Measurements from ENCODE around the gene SLC25A48. TPM values are rescaled to one million over a fixed set of nuclear protein-coding genes. Genes with fewer than 3 reads are reported as not detected.

The SLC25A48 gene
- total and polyA plus RNA-seq, 2 donors (not counting 1 experiment from before 2014, with no cell fraction given), result not detected

GRCh38 chr5:135826221-135826525, 8.3 kb upstream of the SLC25A48 start:
- no peaks in the 10 kb centered on the region for H3K27me3 ChIP-seq (ENCODE audit: control insufficient read depth, insufficient read depth, low read length)
- no peak overlapping the region for H3K4me2 ChIP-seq (ENCODE audit: extremely low read depth, insufficient read depth, low read length)
- H3K79me2 ChIP-seq (ENCODE audit: control insufficient read depth, insufficient read depth, low read length), result no peaks in the 10 kb centered on the region
- TF ChIP-seq EZH2 (IDR thresholded peaks at IDR 0.05; ENCODE audit: low read length, missing control alignments), result no peak
- no peak for TF ChIP-seq CTCF (conservative IDR thresholded peaks at IDR 0.05 in 1 of 2, IDR thresholded peaks at IDR 0.05 in 1 of 2; ENCODE audit: low read depth in 1 of 2, low read length in 2 of 2)
- H3K9ac ChIP-seq (ENCODE audit: insufficient read depth, low read length), result no peak overlapping the region
- no peak overlapping the region for H2AFZ ChIP-seq (ENCODE audit: low read length)
- no peaks in the 10 kb centered on the region for H4K20me1 ChIP-seq (ENCODE audit: control insufficient read depth, extremely low read depth, insufficient read depth, low read length)
- no peak overlapping the region for H3K27ac ChIP-seq (ENCODE audit: insufficient read depth, low read length)
- no peak overlapping the region for H3K4me3 ChIP-seq (replicated peaks in 1 of 4; ENCODE audit: control extremely low read depth in 1 of 4, insufficient read depth in 1 of 4, low read depth in 3 of 4, low read length in 4 of 4)
- H3K9me3 ChIP-seq (ENCODE audit: control insufficient read depth, insufficient read depth, low read depth, low read length), result no peaks in the 10 kb centered on the region
- H3K4me1 ChIP-seq (ENCODE audit: control insufficient read depth, extremely low read depth, insufficient read depth, low read length), result no peaks in the 10 kb centered on the region
- DNase-seq (ENCODE audit: low read depth in 2 of 2), result no peak
- H3K36me3 ChIP-seq (ENCODE audit: control insufficient read depth, insufficient read depth, low read length), result no peaks in the 10 kb centered on the region

- Histone ChIP-seq H3K9me3 (ENCODE audit: control insufficient read depth, insufficient read depth, low read depth, low read length) (no peaks in the 10 kb centered on the region), H3K4me2 (ENCODE audit: extremely low read depth, insufficient read depth, low read length) (no peak overlapping the region), H3K27ac (ENCODE audit: insufficient read depth, low read length) (no peak overlapping the region), H2AFZ (ENCODE audit: low read length) (no peak overlapping the region), H3K36me3 (ENCODE audit: control insufficient read depth, insufficient read depth, low read length) (no peaks in the 10 kb centered on the region), H3K9ac (ENCODE audit: insufficient read depth, low read length) (no peak overlapping the region), H3K4me1 (ENCODE audit: control insufficient read depth, extremely low read depth, insufficient read depth, low read length) (no peaks in the 10 kb centered on the region), H3K4me3 (replicated peaks in 1 of 4; ENCODE audit: control extremely low read depth in 1 of 4, insufficient read depth in 1 of 4, low read depth in 3 of 4, low read length in 4 of 4) (no peak overlapping the region), H3K79me2 (ENCODE audit: control insufficient read depth, insufficient read depth, low read length) (no peaks in the 10 kb centered on the region), H3K27me3 (ENCODE audit: control insufficient read depth, insufficient read depth, low read length) (no peaks in the 10 kb centered on the region), H4K20me1 (ENCODE audit: control insufficient read depth, extremely low read depth, insufficient read depth, low read length) (no peaks in the 10 kb centered on the region)
- no peak for DNase-seq (ENCODE audit: low read depth in 2 of 2)
- TF ChIP-seq CTCF (conservative IDR thresholded peaks at IDR 0.05 in 1 of 2, IDR thresholded peaks at IDR 0.05 in 1 of 2; ENCODE audit: low read depth in 1 of 2, low read length in 2 of 2) (no peak), EZH2 (IDR thresholded peaks at IDR 0.05; ENCODE audit: low read length, missing control alignments) (no peak)
Measured at GRCh38 chr5:135826994-135827671, 7.3 kb upstream of the SLC25A48 start.

GRCh38 chr5:135827965-135828781, 6.3 kb upstream of the SLC25A48 start:
- no peak overlapping the region for H2AFZ ChIP-seq (ENCODE audit: low read length)
- TF ChIP-seq EZH2 (IDR thresholded peaks at IDR 0.05; ENCODE audit: low read length, missing control alignments), result no peak
- H4K20me1 ChIP-seq (ENCODE audit: control insufficient read depth, extremely low read depth, insufficient read depth, low read length), result no peaks in the 10 kb centered on the region
- H3K79me2 ChIP-seq (ENCODE audit: control insufficient read depth, insufficient read depth, low read length), result no peaks in the 10 kb centered on the region
- no peaks in the 10 kb centered on the region for H3K9me3 ChIP-seq (ENCODE audit: control insufficient read depth, insufficient read depth, low read depth, low read length)
- H3K4me3 ChIP-seq (replicated peaks in 1 of 4; ENCODE audit: control extremely low read depth in 1 of 4, insufficient read depth in 1 of 4, low read depth in 3 of 4, low read length in 4 of 4), result no peak overlapping the region
- no peak for DNase-seq (ENCODE audit: low read depth in 2 of 2)
- H3K27me3 ChIP-seq (ENCODE audit: control insufficient read depth, insufficient read depth, low read length), result no peaks in the 10 kb centered on the region
- no peaks in the 10 kb centered on the region for H3K4me1 ChIP-seq (ENCODE audit: control insufficient read depth, extremely low read depth, insufficient read depth, low read length)
- H3K27ac ChIP-seq (ENCODE audit: insufficient read depth, low read length), result no peak overlapping the region
- H3K36me3 ChIP-seq (ENCODE audit: control insufficient read depth, insufficient read depth, low read length), result no peaks in the 10 kb centered on the region
- no peak overlapping the region for H3K4me2 ChIP-seq (ENCODE audit: extremely low read depth, insufficient read depth, low read length)
- H3K9ac ChIP-seq (ENCODE audit: insufficient read depth, low read length), result no peak overlapping the region

Measured in fibroblast of lung (primary cell).